Adrenal gland (tissue), 5 donors: ENCODE data around the gene PHLDA1.

ENCODE experiments used
- CTCF ChIP-seq, 6 experiments: fragments of 450-650 bp in 4 of 6; fragments of 200-600 bp in 2 of 6; sonication (generic) in 1 of 6; IDR thresholded peaks; 1 replicate in 5 of 6; 2 replicates in 1 of 6; pipeline versions ENCODE4 v1.5.1 to v1.8.0; 2016 to 2021; ENCODE audit warnings: antibody characterized with exemption in 6 of 6, mild to moderate bottlenecking in 2 of 6, moderate library complexity in 1 of 6
- POLR2A ChIP-seq, 2 donors: fragments of 450-650 bp; IDR thresholded peaks; one replicate each; pipeline ENCODE4 v1.6.1; 2017; ENCODE audit warnings: antibody characterized with exemption in 2 of 2, mild to moderate bottlenecking in 2 of 2, moderate library complexity in 1 of 2
- donor health status: DM: no; HTN: no; CAD: no.

GRCh38 chr12:75976913-75977312 lies 54.7 kb downstream of the PHLDA1 start:
- no peak for TF ChIP-seq CTCF (IDR thresholded peaks at IDR 0.05)
- TF ChIP-seq POLR2A (IDR thresholded peaks at IDR 0.05): no peak
